Measurements from ENCODE around the gene PCBP3. TPM values are rescaled to one million over a fixed set of nuclear protein-coding genes. Genes with fewer than 3 reads are reported as not detected.

The PCBP3 gene
- polyA plus RNA-seq, 1 experiment = 1.6 TPM

- H3K27ac ChIP-seq (ENCODE audit: low read depth, low read length) = no peak overlapping the region
- CTCF ChIA-PET = interaction anchor here (0.9 to 1.3 kb wide), 2 partner anchors 9 to 11 kb away, joined by 3 to 5 read pairs; no protein-coding TSS in a partner anchor
- peaks cover 2% of the 10 kb centered on the region for H3K9me3 ChIP-seq (ENCODE audit: control insufficient read depth, insufficient read depth, low read length)
- DNase-seq (ENCODE audit: low read depth, low spot score) = no peak
- H3K27me3 ChIP-seq (ENCODE audit: control insufficient read depth, insufficient read depth, low read length) = peaks cover 3% of the 10 kb centered on the region
- TF ChIP-seq CTCF (IDR thresholded peaks at IDR 0.05; ENCODE audit: low read depth, low read length) = no peak
- POLR2A ChIA-PET = interaction anchor here (0.6 kb wide), 1 partner anchor 12 kb away, joined by 12 read pairs; no protein-coding TSS in a partner anchor
- H3K4me3 ChIP-seq (ENCODE audit: low read depth, low read length) = no peak overlapping the region
Observed at GRCh38 chr21:45740491-45741357, 97.2 kb downstream of the PCBP3 start.

GRCh38 chr21:45741691-45742090 is 98.2 kb downstream of the PCBP3 start:
- TF ChIP-seq CTCF (IDR thresholded peaks at IDR 0.05; ENCODE audit: low read depth, low read length) = no peak
- H3K27me3 ChIP-seq (ENCODE audit: control insufficient read depth, insufficient read depth, low read length) = no peaks in the 10 kb centered on the region
- DNase-seq (ENCODE audit: low read depth, low spot score) = no peak
- no peak overlapping the region for H3K4me3 ChIP-seq (ENCODE audit: low read depth, low read length)
- ChIA-PET CTCF (interaction anchor here (1.3 kb wide), 1 partner anchor 10 kb away, joined by 5 read pairs; no protein-coding TSS in a partner anchor), POLR2A (no interaction called here)
- H3K27ac ChIP-seq (ENCODE audit: low read depth, low read length) = no peak overlapping the region
- peaks cover 5% of the 10 kb centered on the region for H3K9me3 ChIP-seq (ENCODE audit: control insufficient read depth, insufficient read depth, low read length)

- H3K4me3 ChIP-seq (ENCODE audit: low read depth, low read length) = no peak overlapping the region
- CTCF ChIA-PET = interaction anchor here (1.3 kb wide), 1 partner anchor 11 kb away, joined by 5 read pairs; no protein-coding TSS in a partner anchor
- TF ChIP-seq CTCF (IDR thresholded peaks at IDR 0.05; ENCODE audit: low read depth, low read length) = no peak
- peaks cover 10% of the 10 kb centered on the region for H3K9me3 ChIP-seq (ENCODE audit: control insufficient read depth, insufficient read depth, low read length)
- POLR2A ChIA-PET = no interaction called here
- no peak for DNase-seq (ENCODE audit: low read depth, low spot score)
- no peak overlapping the region for H3K27ac ChIP-seq (ENCODE audit: low read depth, low read length)
- H3K27me3 ChIP-seq (ENCODE audit: control insufficient read depth, insufficient read depth, low read length) = no peaks in the 10 kb centered on the region
Observed at GRCh38 chr21:45742247-45742646, 98.7 kb downstream of the PCBP3 start.

GRCh38 chr21:45745256-45745655 is 101.7 kb downstream of the PCBP3 start:
- TF ChIP-seq CTCF (IDR thresholded peaks at IDR 0.05; ENCODE audit: low read depth, low read length) = no peak
- no peak overlapping the region for H3K4me3 ChIP-seq (ENCODE audit: low read depth, low read length)
- H3K9me3 ChIP-seq (ENCODE audit: control insufficient read depth, insufficient read depth, low read length) = peaks cover 12% of the 10 kb centered on the region
- ChIA-PET CTCF (no interaction called here), POLR2A (no interaction called here)
- H3K27ac ChIP-seq (ENCODE audit: low read depth, low read length) = no peak overlapping the region
- no peak for DNase-seq (ENCODE audit: low read depth, low spot score)
- H3K27me3 ChIP-seq (ENCODE audit: control insufficient read depth, insufficient read depth, low read length) = no peaks in the 10 kb centered on the region

GRCh38 chr21:45747233-45747766 is 103.8 kb downstream of the PCBP3 start:
- Histone ChIP-seq H3K27ac (ENCODE audit: low read depth, low read length) (no peak overlapping the region), H3K27me3 (ENCODE audit: control insufficient read depth, insufficient read depth, low read length) (no peaks in the 10 kb centered on the region), H3K4me3 (ENCODE audit: low read depth, low read length) (no peak overlapping the region), H3K9me3 (ENCODE audit: control insufficient read depth, insufficient read depth, low read length) (peaks cover 12% of the 10 kb centered on the region)
- DNase-seq (ENCODE audit: low read depth, low spot score) = no peak
- ChIA-PET POLR2A (no interaction called here), CTCF (no interaction called here)
- no peak for TF ChIP-seq CTCF (IDR thresholded peaks at IDR 0.05; ENCODE audit: low read depth, low read length)
